GM19023 (cell line): ENCODE measurements around the gene GALNT2.
A peak's percentile ranks its signal among the peaks of the same experiment; 100 is the strongest.

Experiments
- ATAC-seq: cut with Tn5 transposase; IDR thresholded peaks from one replicate; pipeline ENCODE4 v1.9.1; 2021; ENCODE audit warnings: mild to moderate bottlenecking, moderate library complexity; ENCODE audit not compliant: unreplicated experiment

Gene GALNT2

GRCh38 chr1:230248016-230248888, 181.2 kb downstream of the GALNT2 start:
- ATAC-seq = no peak

- no peak for ATAC-seq
Measured at GRCh38 chr1:230248889-230249270, 181.8 kb downstream of the GALNT2 start.

- ATAC-seq = no peak
Measured at GRCh38 chr1:230249695-230250480, 182.8 kb downstream of the GALNT2 start.

GRCh38 chr1:230250666-230251065, 183.6 kb downstream of the GALNT2 start:
- no peak for ATAC-seq

- ATAC-seq = peak; percentile 82
Measured at GRCh38 chr1:230251644-230252191, 184.7 kb downstream of the GALNT2 start.

GRCh38 chr1:230253150-230253549, 186.1 kb downstream of the GALNT2 start:
- ATAC-seq = no peak

- ATAC-seq = no peak
Measured at GRCh38 chr1:230254265-230254664, 187.2 kb downstream of the GALNT2 start.

GRCh38 chr1:230255116-230255515, 188.1 kb downstream of the GALNT2 start:
- ATAC-seq = no peak

GRCh38 chr1:230255991-230256390, 189.0 kb downstream of the GALNT2 start:
- ATAC-seq = no peak

- ATAC-seq = no peak
Measured at GRCh38 chr1:230256896-230257295, 189.9 kb downstream of the GALNT2 start.

GRCh38 chr1:230259621-230260020, 192.6 kb downstream of the GALNT2 start:
- no peak for ATAC-seq

- no peak for ATAC-seq
Measured at GRCh38 chr1:230260831-230261230, 193.8 kb downstream of the GALNT2 start.

GRCh38 chr1:230261928-230262650, 195.1 kb downstream of the GALNT2 start:
- ATAC-seq = no peak

- no peak for ATAC-seq
Measured at GRCh38 chr1:230262867-230263567, 196.0 kb downstream of the GALNT2 start.

- ATAC-seq = no peak
Measured at GRCh38 chr1:230263568-230264195, 196.6 kb downstream of the GALNT2 start.

- no peak for ATAC-seq
Measured at GRCh38 chr1:230264342-230264741, 197.3 kb downstream of the GALNT2 start.

- ATAC-seq = no peak
Measured at GRCh38 chr1:230265200-230266115, 198.4 kb downstream of the GALNT2 start.

- no peak for ATAC-seq
Measured at GRCh38 chr1:230266456-230266855, 199.4 kb downstream of the GALNT2 start.
